ENCODE results near the gene WDR1.

GRCh38 chr4:10160281-10160856 is 43.8 kb upstream of the WDR1 start:
- TF ChIP-seq EZH2 (IDR thresholded peaks at IDR 0.05; ENCODE audit: insufficient read depth, poor library complexity, severe bottlenecking) = no peak
- TF ChIP-seq EZH2phosphoT487 (IDR thresholded peaks at IDR 0.05; ENCODE audit: insufficient read depth, low read depth) = no peak

Measured in GM23248 (cell line).